Suprapubic skin (tissue), 4 donors: ENCODE data around the gene PRR11. TPM values are rescaled to one million over a fixed set of nuclear protein-coding genes. Genes with fewer than 3 reads are reported as not detected.

Experiments
- DNase-seq, 2 donors: peaks; one replicate each; pipeline ENCODE4 v3.0.0-alpha.2; 2019; ENCODE audit warnings: low spot score in 2 of 2
- H3K27ac ChIP-seq: fragments of 200-600 bp; sonication (generic); one replicate; pipeline ENCODE4 v1.5.1; 2019
- H3K27me3 ChIP-seq: fragments of 200-600 bp; sonication (generic); one replicate; pipeline ENCODE4 v1.5.1; 2019
- H3K36me3 ChIP-seq: fragments of 200-600 bp; sonication (generic); one replicate; pipeline ENCODE4 v1.5.1; 2019
- H3K4me1 ChIP-seq: fragments of 200-600 bp; sonication (generic); one replicate; pipeline ENCODE4 v1.5.1; 2019
- H3K4me3 ChIP-seq: fragments of 200-600 bp; sonication (generic); one replicate; pipeline ENCODE4 v1.5.1; 2019; ENCODE audit warnings: mild to moderate bottlenecking
- H3K9me3 ChIP-seq: fragments of 200-600 bp; sonication (generic); one replicate; pipeline ENCODE4 v1.5.1; 2019
- EP300 ChIP-seq: sonication (generic); formaldehyde crosslinking; IDR thresholded peaks from one replicate; pipeline ENCODE4 v1.6.1; 2017; ENCODE audit warnings: antibody characterized with exemption
- POLR2A ChIP-seq, 2 donors: fragments of 450-650 bp; IDR thresholded peaks; one replicate each; pipeline ENCODE4 v1.6.1; 2017; ENCODE audit warnings: antibody characterized with exemption in 2 of 2, mild to moderate bottlenecking in 2 of 2, moderate library complexity in 2 of 2
- POLR2AphosphoS5 ChIP-seq, 3 donors: sonication (generic); formaldehyde crosslinking; IDR thresholded peaks; one replicate each; pipeline ENCODE4 v1.6.1; 2017; ENCODE audit warnings: antibody characterized with exemption in 3 of 3
- WGBS: methylation state at CpG from one replicate; pipeline ENCODE4 v1.1.5; 2018; 5-methylcytosine and 5-hydroxymethylcytosine counted together
- total RNA-seq, 4 donors: library from RNA; depleted of rRNA; stranded (reverse); fragments of >200 nt; gene quantifications; one replicate each; pipeline ENCODE4 v1.1.0, GENCODE V29; 2016
- TF ChIP-seq, protein P1 (sequence below), 2 donors: fragments of 200-600 bp in 1 of 2; fragments of 450-650 bp in 1 of 2; sonication (generic) in 1 of 2; IDR thresholded peaks; one replicate each; pipeline ENCODE4 v1.5.1; 2016 to 2019; ENCODE audit warnings: antibody characterized with exemption in 2 of 2, mild to moderate bottlenecking in 1 of 2, moderate library complexity in 1 of 2

PRR11 gene
- total RNA-seq, 4 donors from 2014 or later, result 2.8 to 7.0 (median 4.4) TPM

GRCh38 chr17:59190806-59191205 lies 35.3 kb downstream of the PRR11 start:
- Histone ChIP-seq H3K4me3 (no peak overlapping the region), H3K36me3 (no peaks in the 10 kb centered on the region), H3K9me3 (no peaks in the 10 kb centered on the region), H3K27me3 (no peaks in the 10 kb centered on the region), H3K4me1 (no peaks in the 10 kb centered on the region), H3K27ac (no peak overlapping the region)
- WGBS, result 95% methylated on average over 2 of the region's 2 CpGs
- DNase-seq, result no peak
- TF ChIP-seq, protein P1, sequence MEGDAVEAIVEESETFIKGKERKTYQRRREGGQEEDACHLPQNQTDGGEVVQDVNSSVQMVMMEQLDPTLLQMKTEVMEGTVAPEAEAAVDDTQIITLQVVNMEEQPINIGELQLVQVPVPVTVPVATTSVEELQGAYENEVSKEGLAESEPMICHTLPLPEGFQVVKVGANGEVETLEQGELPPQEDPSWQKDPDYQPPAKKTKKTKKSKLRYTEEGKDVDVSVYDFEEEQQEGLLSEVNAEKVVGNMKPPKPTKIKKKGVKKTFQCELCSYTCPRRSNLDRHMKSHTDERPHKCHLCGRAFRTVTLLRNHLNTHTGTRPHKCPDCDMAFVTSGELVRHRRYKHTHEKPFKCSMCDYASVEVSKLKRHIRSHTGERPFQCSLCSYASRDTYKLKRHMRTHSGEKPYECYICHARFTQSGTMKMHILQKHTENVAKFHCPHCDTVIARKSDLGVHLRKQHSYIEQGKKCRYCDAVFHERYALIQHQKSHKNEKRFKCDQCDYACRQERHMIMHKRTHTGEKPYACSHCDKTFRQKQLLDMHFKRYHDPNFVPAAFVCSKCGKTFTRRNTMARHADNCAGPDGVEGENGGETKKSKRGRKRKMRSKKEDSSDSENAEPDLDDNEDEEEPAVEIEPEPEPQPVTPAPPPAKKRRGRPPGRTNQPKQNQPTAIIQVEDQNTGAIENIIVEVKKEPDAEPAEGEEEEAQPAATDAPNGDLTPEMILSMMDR (IDR thresholded peaks at IDR 0.05), result no peak
- TF ChIP-seq EP300 (no peak), POLR2AphosphoS5 (IDR thresholded peaks at IDR 0.05) (no peak), POLR2A (IDR thresholded peaks at IDR 0.05) (no peak)

GRCh38 chr17:59193336-59193862 lies 37.9 kb downstream of the PRR11 start:
- DNase-seq, result no peak
- Histone ChIP-seq H3K9me3 (no peaks in the 10 kb centered on the region), H3K36me3 (no peaks in the 10 kb centered on the region), H3K27me3 (no peaks in the 10 kb centered on the region), H3K4me3 (no peak overlapping the region), H3K4me1 (no peaks in the 10 kb centered on the region), H3K27ac (no peak overlapping the region)
- WGBS, result 94% methylated on average over 3 of the region's 3 CpGs
- no peak for TF ChIP-seq POLR2A (IDR thresholded peaks at IDR 0.05)
- TF ChIP-seq, protein P1 (IDR thresholded peaks at IDR 0.05), result no peak
- no peak for TF ChIP-seq POLR2AphosphoS5 (IDR thresholded peaks at IDR 0.05)
- TF ChIP-seq EP300, result no peak

GRCh38 chr17:59199398-59199797 lies 43.9 kb downstream of the PRR11 start:
- no peaks in the 10 kb centered on the region for H3K4me1 ChIP-seq
- H3K9me3 ChIP-seq, result no peaks in the 10 kb centered on the region
- H3K27me3 ChIP-seq, result no peaks in the 10 kb centered on the region
- WGBS, result 97% methylated on average over 4 of the region's 4 CpGs
- H3K36me3 ChIP-seq, result no peaks in the 10 kb centered on the region
- no peak overlapping the region for H3K4me3 ChIP-seq
- no peak overlapping the region for H3K27ac ChIP-seq
- no peak for DNase-seq
- TF ChIP-seq, protein P1 (IDR thresholded peaks at IDR 0.05), result no peak
- TF ChIP-seq POLR2A (IDR thresholded peaks at IDR 0.05) (no peak), POLR2AphosphoS5 (IDR thresholded peaks at IDR 0.05) (no peak), EP300 (no peak)

DNA sequence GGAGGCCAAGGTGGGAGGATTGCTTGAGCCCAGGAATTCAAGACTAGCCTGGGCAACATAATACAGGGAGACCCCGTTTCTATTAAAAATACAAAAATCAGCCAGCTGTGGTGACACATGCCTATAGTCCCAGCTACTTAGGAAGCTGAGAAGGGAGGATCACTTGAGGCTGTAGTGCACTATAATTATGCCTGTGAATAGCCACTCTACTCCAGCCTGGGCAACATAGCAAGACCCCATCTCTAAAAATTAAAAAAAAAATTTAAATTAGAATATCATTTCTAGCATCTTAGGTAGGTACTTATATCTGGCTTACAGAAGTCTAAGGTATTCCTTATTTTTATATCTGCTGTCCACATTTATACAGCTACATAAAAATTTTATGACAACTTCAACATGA lies 46.8 kb downstream of the PRR11 start:
- no peaks in the 10 kb centered on the region for H3K4me1 ChIP-seq
- no peak for TF ChIP-seq POLR2A (IDR thresholded peaks at IDR 0.05)
- TF ChIP-seq, protein P1 (IDR thresholded peaks at IDR 0.05), result no peak
- TF ChIP-seq EP300, result no peak
- no peak for TF ChIP-seq POLR2AphosphoS5 (IDR thresholded peaks at IDR 0.05)
- DNase-seq, result no peak
- no peaks in the 10 kb centered on the region for H3K9me3 ChIP-seq
- no peak overlapping the region for H3K27ac ChIP-seq
- 96% methylated on average over 1 of the region's 1 CpG for WGBS
- no peaks in the 10 kb centered on the region for H3K27me3 ChIP-seq
- no peak overlapping the region for H3K4me3 ChIP-seq
- H3K36me3 ChIP-seq, result no peaks in the 10 kb centered on the region

DNA sequence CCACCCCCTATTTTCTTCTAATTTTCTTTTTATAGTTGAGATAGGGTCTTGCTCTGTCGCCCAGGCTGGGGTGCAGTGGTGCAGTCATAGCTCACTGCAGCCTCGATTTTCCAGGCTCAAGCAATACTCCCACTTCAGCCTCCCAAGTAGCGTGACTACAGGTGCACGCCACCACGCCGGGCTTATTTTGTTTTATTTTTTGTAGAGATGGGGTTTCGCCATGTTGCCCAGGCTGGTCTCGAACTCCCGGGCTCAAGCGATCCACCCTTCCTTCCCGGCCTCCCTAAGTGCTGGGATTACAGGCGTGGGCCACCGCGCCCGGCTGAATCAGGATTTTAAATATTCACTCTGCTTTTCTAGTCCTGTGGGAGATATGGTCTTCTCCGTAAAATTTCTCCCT lies 63.8 kb downstream of the PRR11 start:
- Histone ChIP-seq H3K9me3 (no peaks in the 10 kb centered on the region), H3K36me3 (peaks cover 6% of the 10 kb centered on the region), H3K27ac (no peak overlapping the region), H3K27me3 (no peaks in the 10 kb centered on the region), H3K4me1 (peaks cover 10% of the 10 kb centered on the region), H3K4me3 (no peak overlapping the region)
- no peak for DNase-seq
- TF ChIP-seq, protein P1 (IDR thresholded peaks at IDR 0.05), result no peak
- TF ChIP-seq POLR2AphosphoS5 (IDR thresholded peaks at IDR 0.05) (no peak), POLR2A (IDR thresholded peaks at IDR 0.05) (no peak), EP300 (no peak)
- 95% methylated on average over 16 of the region's 16 CpGs for WGBS
